K562 (cell line): ENCODE results near the gene ALOXE3. TPM values are rescaled to one million over a fixed set of nuclear protein-coding genes. Genes with fewer than 3 reads are reported as not detected.

ENCODE experiments used
- ATF1 ChIP-seq, 2 experiments: fragments of 450-650 bp in 1 of 2; IDR thresholded peaks; 2 replicates each; pipeline ENCODE4 v1.6.1; 2016; ENCODE audit warnings: missing compliant biosample characterization in 1 of 2, missing genetic modification characterization in 1 of 2
- BRD9 ChIP-seq: fragments of 450-650 bp; IDR thresholded peaks from 2 replicates; pipeline ENCODE4 v1.6.1; 2018; ENCODE audit warnings: low read depth; ENCODE audit not compliant: partially characterized antibody
- CCNT2 ChIP-seq: IDR thresholded peaks from 2 replicates; pipeline ENCODE4 v1.6.1; 2011; ENCODE audit warnings: borderline replicate concordance, low read depth, mild to moderate bottlenecking, moderate library complexity, mixed read lengths, low read length; ENCODE audit not compliant: insufficient read length; ENCODE audit errors: extremely low read depth
- DEAF1 ChIP-seq: fragments of 450-650 bp; formaldehyde crosslinking; IDR thresholded peaks from 2 replicates; pipeline ENCODE4 v1.4.0; 2020; ENCODE audit warnings: mild to moderate bottlenecking, moderate library complexity
- E2F8 ChIP-seq: fragments of 450-650 bp; IDR thresholded peaks from 2 replicates; pipeline ENCODE4 v1.7.1; 2018; ENCODE audit warnings: mild to moderate bottlenecking, low read depth; ENCODE audit not compliant: partially characterized antibody
- GMEB1 ChIP-seq: fragments of 250-450 bp; sonication (Bioruptor Pico); IDR thresholded peaks from 2 replicates; pipeline ENCODE4 v1.4.0; 2020; ENCODE audit warnings: mild to moderate bottlenecking
- RBM39 ChIP-seq: fragments of 200-400 bp; formaldehyde crosslinking; optimal IDR thresholded peaks from 2 replicates; pipeline ENCODE3; 2018; ENCODE audit warnings: low read depth, low read length
- RUNX1 ChIP-seq: sonication (generic); IDR thresholded peaks from 2 replicates; pipeline ENCODE4 v1.6.1; 2016; ENCODE audit warnings: antibody characterized with exemption, low read depth
- SAFB ChIP-seq: fragments of 200-400 bp; formaldehyde crosslinking; IDR thresholded peaks from 2 replicates; pipeline ENCODE4 v1.6.1; 2017; ENCODE audit warnings: low read depth, low read length, borderline replicate concordance
- SIN3B ChIP-seq: fragments of 450-650 bp; IDR thresholded peaks from 2 replicates; pipeline ENCODE4 v1.6.1; 2017; ENCODE audit warnings: low read depth, mild to moderate bottlenecking, moderate library complexity
- STAT6 ChIP-seq: sonication (generic); formaldehyde crosslinking; IDR thresholded peaks from 2 replicates; pipeline ENCODE4 v1.8.1; 2023; ENCODE audit warnings: mild to moderate bottlenecking, missing genetic modification reagents
- TEAD1 ChIP-seq, 2 experiments: fragments of 450-650 bp in 1 of 2; sonication (generic) in 1 of 2; formaldehyde crosslinking; IDR thresholded peaks; 2 replicates each; pipeline versions ENCODE4 v1.4.0 to v1.8.0; 2020 to 2022; ENCODE audit warnings: mild to moderate bottlenecking in 2 of 2, missing genetic modification reagents in 1 of 2
- TFAP4 ChIP-seq: sonication (generic); formaldehyde crosslinking; IDR thresholded peaks from 2 replicates; pipeline ENCODE4 v1.8.0; 2022; ENCODE audit warnings: missing genetic modification reagents, mild to moderate bottlenecking, moderate library complexity, borderline replicate concordance
- XRCC4 ChIP-seq: IDR thresholded peaks from one replicate; pipeline ENCODE4 v1.6.1; 2011; ENCODE audit not compliant: insufficient read depth, insufficient read length; ENCODE audit errors: extremely low read depth
- ZNF212 ChIP-seq: fragments of 450-650 bp; formaldehyde crosslinking; IDR thresholded peaks from 2 replicates; pipeline ENCODE4 v1.4.0; 2020; ENCODE audit warnings: mild to moderate bottlenecking
- ZNF589 ChIP-seq: fragments of 200-800 bp; sonication (Bioruptor generic); IDR thresholded peaks from 2 replicates; pipeline ENCODE4 v1.6.1; 2016; ENCODE audit warnings: low read depth, missing genetic modification characterization, missing compliant biosample characterization
- ZNF77 ChIP-seq: fragments of 250-450 bp; sonication (Bioruptor Pico); IDR thresholded peaks from 2 replicates; pipeline ENCODE4 v1.5.0; 2020
- polyA plus RNA-seq, 8 experiments: library from polyadenylated mRNA; depleted of rRNA in 4 of 8; stranded (reverse) in 5 of 8; unstranded in 3 of 8; fragments of >200 nt; fragmentation: Nextera tagmentation in 2 of 8; fragmentation: Illumina TruSeq in 1 of 8; extraction: Ambion mirVana in 2 of 8; extraction: Trizol in 1 of 8; gene quantifications; 2 replicates each; pipeline versions ENCODE4 v1.2.1 to v1.2.3, GENCODE V29; 2011 to 2014; ENCODE audit warnings: inconsistent platforms in 1 of 8, missing spikeins in 1 of 8
- total RNA-seq, 7 experiments: library from RNA; depleted of rRNA in 6 of 7; stranded (reverse); fragments of >200 nt in 6 of 7; fragmentation: Illumina TruSeq in 2 of 7; extraction: Trizol in 2 of 7; gene quantifications; 2 replicates each; pipeline versions ENCODE4 v1.2.1 to v1.2.3, GENCODE V29; 2011 to 2021; ENCODE audit warnings: low replicate concordance in 1 of 7

The ALOXE3 gene
- total and polyA plus RNA-seq, 9 of the 15 experiments (the other 6 are each of a cell fraction or from before 2014, with no cell fraction given) = 0.04 TPM; not detected in 8

- TF ChIP-seq E2F8 = no peak
- TF ChIP-seq ATF1 (CRISPR knock-in tag; IDR thresholded peaks at IDR 0.05) = no peak
- peak; percentile 40; the same call in 1 of the 2 replicates for TF ChIP-seq ATF1 (tag; IDR thresholded peaks at IDR 0.05)
- TF ChIP-seq GMEB1 (CRISPR knock-in tag) = no peak
- no peak for TF ChIP-seq STAT6 (CRISPR knock-in tag)
- no peak for TF ChIP-seq CCNT2
- peak; percentile 61; the same call in 1 of the 2 replicates for TF ChIP-seq TFAP4
- no peak for TF ChIP-seq SAFB
- TF ChIP-seq BRD9 = no peak
- TF ChIP-seq RBM39 = no peak
- TF ChIP-seq ZNF212 = no peak
- TF ChIP-seq TEAD1 (CRISPR knock-in tag; IDR thresholded peaks at IDR 0.05) = no peak
- no peak for TF ChIP-seq ZNF589
- no peak for TF ChIP-seq SIN3B
- TF ChIP-seq ZNF77 (CRISPR knock-in tag) = no peak
- TF ChIP-seq RUNX1 = no peak
- no peak for TF ChIP-seq XRCC4
- TF ChIP-seq DEAF1 = no peak
Measured at GRCh38 chr17:8120520-8121406, 2.4 kb upstream of the ALOXE3 start (continued).
